ENCODE data around the gene ANGPTL1. TPM values are rescaled to one million over a fixed set of nuclear protein-coding genes. Genes with fewer than 3 reads are reported as not detected.

Gene ANGPTL1, protein sequence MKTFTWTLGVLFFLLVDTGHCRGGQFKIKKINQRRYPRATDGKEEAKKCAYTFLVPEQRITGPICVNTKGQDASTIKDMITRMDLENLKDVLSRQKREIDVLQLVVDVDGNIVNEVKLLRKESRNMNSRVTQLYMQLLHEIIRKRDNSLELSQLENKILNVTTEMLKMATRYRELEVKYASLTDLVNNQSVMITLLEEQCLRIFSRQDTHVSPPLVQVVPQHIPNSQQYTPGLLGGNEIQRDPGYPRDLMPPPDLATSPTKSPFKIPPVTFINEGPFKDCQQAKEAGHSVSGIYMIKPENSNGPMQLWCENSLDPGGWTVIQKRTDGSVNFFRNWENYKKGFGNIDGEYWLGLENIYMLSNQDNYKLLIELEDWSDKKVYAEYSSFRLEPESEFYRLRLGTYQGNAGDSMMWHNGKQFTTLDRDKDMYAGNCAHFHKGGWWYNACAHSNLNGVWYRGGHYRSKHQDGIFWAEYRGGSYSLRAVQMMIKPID
- 10 to 100 TPM in 3 of 4 donors, 1 to 10 TPM in 1; 4.3 to 23.4 (median 10.6) TPM for total RNA-seq

- TF ChIP-seq POLR2A (IDR thresholded peaks at IDR 0.05): no peak
- 49% methylated on average over 4 of the region's 4 CpGs for WGBS
- DNase-seq (ENCODE audit: low spot score in 2 of 2): no peak
- Histone ChIP-seq H3K4me3 (peak within 1 kb of the TSS; percentile 39), H3K27ac (peak within 1 kb of the TSS; percentile 32), H3K4me1 (peaks cover 11% of the 10 kb centered on the region), H3K9me3 (no peaks in the 10 kb centered on the region), H3K27me3 (no peaks in the 10 kb centered on the region), H3K36me3 (no peaks in the 10 kb centered on the region)
These were observed at the start of gene ANGPTL1 for GRCh38 chr1:178870944-178871343. TSS of gene ANGPTL1 (minus strand) at chr1:178871077. CDS start at chr1:178865776, 5,301 bp downstream.

- no peak for DNase-seq (ENCODE audit: low spot score in 2 of 2)
- TF ChIP-seq, protein P1, sequence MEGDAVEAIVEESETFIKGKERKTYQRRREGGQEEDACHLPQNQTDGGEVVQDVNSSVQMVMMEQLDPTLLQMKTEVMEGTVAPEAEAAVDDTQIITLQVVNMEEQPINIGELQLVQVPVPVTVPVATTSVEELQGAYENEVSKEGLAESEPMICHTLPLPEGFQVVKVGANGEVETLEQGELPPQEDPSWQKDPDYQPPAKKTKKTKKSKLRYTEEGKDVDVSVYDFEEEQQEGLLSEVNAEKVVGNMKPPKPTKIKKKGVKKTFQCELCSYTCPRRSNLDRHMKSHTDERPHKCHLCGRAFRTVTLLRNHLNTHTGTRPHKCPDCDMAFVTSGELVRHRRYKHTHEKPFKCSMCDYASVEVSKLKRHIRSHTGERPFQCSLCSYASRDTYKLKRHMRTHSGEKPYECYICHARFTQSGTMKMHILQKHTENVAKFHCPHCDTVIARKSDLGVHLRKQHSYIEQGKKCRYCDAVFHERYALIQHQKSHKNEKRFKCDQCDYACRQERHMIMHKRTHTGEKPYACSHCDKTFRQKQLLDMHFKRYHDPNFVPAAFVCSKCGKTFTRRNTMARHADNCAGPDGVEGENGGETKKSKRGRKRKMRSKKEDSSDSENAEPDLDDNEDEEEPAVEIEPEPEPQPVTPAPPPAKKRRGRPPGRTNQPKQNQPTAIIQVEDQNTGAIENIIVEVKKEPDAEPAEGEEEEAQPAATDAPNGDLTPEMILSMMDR (IDR thresholded peaks at IDR 0.05): no peak
- TF ChIP-seq EP300 (IDR thresholded peaks at IDR 0.05): no peak
- TF ChIP-seq POLR2A (IDR thresholded peaks at IDR 0.05): no peak
- no peak for TF ChIP-seq POLR2AphosphoS5 (IDR thresholded peaks at IDR 0.05)
- no peak overlapping the region for H3K27ac ChIP-seq
- no peaks in the 10 kb centered on the region for H3K4me1 ChIP-seq
- H3K27me3 ChIP-seq: no peaks in the 10 kb centered on the region
- H3K36me3 ChIP-seq: peaks cover 11% of the 10 kb centered on the region
- H3K4me3 ChIP-seq: no peak overlapping the region
- H3K9me3 ChIP-seq: no peaks in the 10 kb centered on the region
- 94% methylated on average over 2 of the region's 2 CpGs for WGBS
These were observed 48.7 kb upstream of the ANGPTL1 start for GRCh38 chr1:178919581-178919980.

DNA sequence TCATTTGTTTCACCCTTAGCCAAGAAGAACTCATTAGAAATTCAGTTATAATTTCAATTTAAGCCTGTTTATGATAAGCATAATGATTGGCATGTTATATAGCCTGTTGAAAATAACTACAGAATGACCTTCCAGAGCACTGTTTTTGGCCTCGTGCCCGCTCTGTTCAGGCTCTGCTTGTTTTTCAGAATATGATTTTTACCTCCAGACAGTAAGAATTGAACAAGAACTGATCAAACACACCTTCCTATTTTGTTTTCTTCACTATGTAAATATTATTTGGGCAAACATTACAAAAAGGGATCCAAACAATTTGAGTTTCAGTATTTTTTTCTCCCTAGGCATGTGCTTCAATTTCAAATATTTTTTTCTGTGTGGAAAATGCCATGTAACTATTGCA lies 48.1 kb upstream of the ANGPTL1 start:
- WGBS: 72% methylated on average over 2 of the region's 2 CpGs
- no peaks in the 10 kb centered on the region for H3K27me3 ChIP-seq
- no peak overlapping the region for H3K27ac ChIP-seq
- H3K4me1 ChIP-seq: no peaks in the 10 kb centered on the region
- TF ChIP-seq POLR2A (IDR thresholded peaks at IDR 0.05) (no peak), EP300 (IDR thresholded peaks at IDR 0.05) (no peak), POLR2AphosphoS5 (IDR thresholded peaks at IDR 0.05) (no peak)
- TF ChIP-seq, protein P1 (IDR thresholded peaks at IDR 0.05): no peak
- no peak for DNase-seq (ENCODE audit: low spot score in 2 of 2)
- H3K4me3 ChIP-seq: no peak overlapping the region
- H3K36me3 ChIP-seq: peaks cover 12% of the 10 kb centered on the region
- no peaks in the 10 kb centered on the region for H3K9me3 ChIP-seq

DNA sequence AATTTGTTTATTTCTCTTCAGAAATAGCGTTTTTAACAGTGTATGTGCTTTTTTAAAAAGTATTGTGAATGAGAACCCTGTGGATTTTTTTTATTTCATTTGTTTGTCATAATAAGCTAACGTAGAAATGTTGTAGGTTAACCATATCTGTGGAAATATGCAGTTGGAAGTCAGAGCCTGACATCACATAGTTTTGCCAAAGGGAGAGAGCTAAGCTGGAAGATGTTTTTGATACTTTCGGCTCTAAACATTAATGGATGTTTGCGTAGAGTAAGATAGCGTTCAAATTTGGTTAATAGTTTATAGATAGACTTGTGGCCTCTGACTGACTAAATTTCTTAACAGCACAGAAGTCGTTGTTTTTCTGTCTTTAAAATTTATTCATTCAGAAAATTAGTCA lies 47.4 kb upstream of the ANGPTL1 start:
- Histone ChIP-seq H3K9me3 (no peaks in the 10 kb centered on the region), H3K27me3 (no peaks in the 10 kb centered on the region), H3K4me1 (no peaks in the 10 kb centered on the region), H3K27ac (no peak overlapping the region), H3K36me3 (peaks cover 16% of the 10 kb centered on the region), H3K4me3 (no peak overlapping the region)
- WGBS: 90% methylated on average over 6 of the region's 6 CpGs
- TF ChIP-seq POLR2AphosphoS5 (IDR thresholded peaks at IDR 0.05) (no peak), POLR2A (IDR thresholded peaks at IDR 0.05) (no peak), EP300 (IDR thresholded peaks at IDR 0.05) (no peak)
- TF ChIP-seq, protein P1 (IDR thresholded peaks at IDR 0.05): no peak
- no peak for DNase-seq (ENCODE audit: low spot score in 2 of 2)

DNA sequence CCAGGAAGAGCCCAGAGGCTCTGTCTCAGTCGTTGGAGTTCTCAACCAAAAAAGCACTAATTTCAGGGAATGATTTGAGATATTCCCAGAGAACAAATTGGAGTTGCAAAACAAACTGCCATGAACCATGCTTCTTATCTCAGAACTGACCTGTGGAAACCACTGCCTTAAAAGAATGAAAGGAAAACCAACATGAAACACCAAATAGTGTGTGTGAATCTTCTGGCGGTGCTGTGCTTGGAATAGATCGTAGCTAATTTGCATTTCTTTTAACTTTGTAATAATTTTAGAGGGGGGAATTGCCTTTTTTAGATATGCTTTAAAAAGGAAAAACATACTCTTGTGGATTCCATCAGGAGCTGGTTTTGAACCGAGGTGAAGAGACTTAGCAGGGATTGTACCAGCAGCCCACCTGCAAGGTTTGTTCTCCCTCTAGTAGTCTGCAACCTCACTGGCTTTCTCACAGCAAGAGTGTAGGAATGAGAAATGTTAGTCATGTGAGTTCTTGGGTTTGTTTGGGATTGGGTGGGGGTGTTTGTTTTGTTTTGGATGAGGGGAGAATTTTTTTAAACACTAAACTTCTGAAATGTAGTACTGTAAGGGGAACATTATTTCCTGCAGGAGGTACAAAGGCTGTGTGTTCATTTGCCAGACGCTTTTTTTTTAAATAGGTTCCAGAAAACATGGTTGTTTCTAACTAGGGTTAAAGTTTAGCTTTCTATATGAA lies 45.7 kb upstream of the ANGPTL1 start:
- TF ChIP-seq EP300 (IDR thresholded peaks at IDR 0.05) (no peak), POLR2AphosphoS5 (IDR thresholded peaks at IDR 0.05) (no peak)
- no peaks in the 10 kb centered on the region for H3K27me3 ChIP-seq
- H3K4me3 ChIP-seq: no peak overlapping the region
- no peaks in the 10 kb centered on the region for H3K4me1 ChIP-seq
- 77% methylated on average over 5 of the region's 5 CpGs for WGBS
- no peaks in the 10 kb centered on the region for H3K9me3 ChIP-seq
- peaks cover 16% of the 10 kb centered on the region for H3K36me3 ChIP-seq
- H3K27ac ChIP-seq: no peak overlapping the region
- DNase-seq (ENCODE audit: low spot score in 2 of 2): no peak

DNA sequence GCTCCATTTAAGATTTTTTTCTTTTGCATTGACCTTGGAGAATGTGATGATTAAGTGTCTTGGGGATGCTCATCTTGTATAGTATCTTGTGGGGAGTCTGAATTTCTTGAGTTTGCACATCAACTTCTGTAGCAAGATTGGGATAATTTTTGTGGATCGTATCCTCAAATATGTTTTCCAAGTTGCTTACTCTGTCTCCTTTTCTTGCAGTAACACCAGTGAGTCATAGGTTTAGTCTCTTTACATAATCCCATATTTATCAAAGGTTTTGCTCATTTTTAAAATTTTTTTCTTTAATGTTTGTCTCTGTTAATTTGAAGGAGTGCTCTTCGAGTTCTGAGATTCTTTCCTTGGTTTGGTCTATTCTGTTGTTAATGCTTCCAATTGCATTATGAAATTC lies 41.7 kb upstream of the ANGPTL1 start:
- no peak overlapping the region for H3K27ac ChIP-seq
- H3K4me3 ChIP-seq: no peak overlapping the region
- H3K4me1 ChIP-seq: peaks cover 3% of the 10 kb centered on the region
- WGBS: 97% methylated on average over 2 of the region's 2 CpGs
- peaks cover 16% of the 10 kb centered on the region for H3K36me3 ChIP-seq
- H3K9me3 ChIP-seq: no peaks in the 10 kb centered on the region
- no peak for DNase-seq (ENCODE audit: low spot score in 2 of 2)
- no peaks in the 10 kb centered on the region for H3K27me3 ChIP-seq
- TF ChIP-seq POLR2A (IDR thresholded peaks at IDR 0.05) (no peak), EP300 (IDR thresholded peaks at IDR 0.05) (no peak), POLR2AphosphoS5 (IDR thresholded peaks at IDR 0.05) (no peak)
- TF ChIP-seq, protein P1 (IDR thresholded peaks at IDR 0.05): no peak
